HEK293T (cell line): ENCODE results near the gene RPL38.

Experiments
- CTCF ChIA-PET: fragments of 350-600 bp; formaldehyde crosslinking; extraction: SDS; loops from one replicate; lab custom pipeline; 2021; ENCODE audit warnings: antibody characterized with exemption, inconsistent platforms; lab: Yijun Ruan, JAX
- POLR2A ChIA-PET: fragments of 350-600 bp; formaldehyde crosslinking; extraction: SDS; loops from one replicate; lab custom pipeline; 2020; ENCODE audit warnings: antibody characterized with exemption, inconsistent platforms; lab: Yijun Ruan, JAX
- DNase-seq: peaks from one replicate; pipeline ENCODE4 v3.0.0; 2012; ENCODE audit warnings: mixed read lengths; ENCODE audit errors: extremely low spot score
- ARNT ChIP-seq: fragments of 450-650 bp; IDR thresholded peaks from 2 replicates; pipeline ENCODE4 v1.6.1; 2017; ENCODE audit warnings: mild to moderate bottlenecking
- BHLHE40 ChIP-seq: fragments of 450-650 bp; IDR thresholded peaks from 2 replicates; pipeline ENCODE4 v1.6.1; 2016; ENCODE audit warnings: mild to moderate bottlenecking, moderate library complexity, borderline replicate concordance
- CTBP1 ChIP-seq: fragments of 450-650 bp; IDR thresholded peaks from 2 replicates; pipeline ENCODE4 v1.6.1; 2016; ENCODE audit warnings: borderline replicate concordance
- ELF4 ChIP-seq: fragments of 450-650 bp; IDR thresholded peaks from 2 replicates; pipeline ENCODE4 v1.6.1; 2017; ENCODE audit warnings: antibody characterized with exemption
- FOXA1 ChIP-seq: fragments of 450-650 bp; IDR thresholded peaks from 2 replicates; pipeline ENCODE4 v1.6.1; 2016; ENCODE audit warnings: mild to moderate bottlenecking
- FOXK2 ChIP-seq: fragments of 450-650 bp; IDR thresholded peaks from 2 replicates; pipeline ENCODE4 v1.6.1; 2016; ENCODE audit warnings: mild to moderate bottlenecking
- FOXM1 ChIP-seq: fragments of 450-650 bp; IDR thresholded peaks from 2 replicates; pipeline ENCODE4 v1.6.1; 2017; ENCODE audit warnings: mild to moderate bottlenecking, borderline replicate concordance
- HDGF ChIP-seq: fragments of 450-650 bp; IDR thresholded peaks from 2 replicates; pipeline ENCODE4 v1.6.1; 2017; ENCODE audit warnings: antibody characterized with exemption, borderline replicate concordance
- L3MBTL2 ChIP-seq: fragments of 450-650 bp; conservative IDR thresholded peaks from 2 replicates; pipeline ENCODE4 v1.6.1; 2016; ENCODE audit warnings: mild to moderate bottlenecking
- LEF1 ChIP-seq: fragments of 450-650 bp; IDR thresholded peaks from 2 replicates; pipeline ENCODE4 v1.6.1; 2017; ENCODE audit warnings: mild to moderate bottlenecking, borderline replicate concordance
- NFRKB ChIP-seq: fragments of 450-650 bp; IDR thresholded peaks from 2 replicates; pipeline ENCODE4 v1.6.1; 2016; ENCODE audit warnings: mild to moderate bottlenecking, moderate library complexity
- PKNOX1 ChIP-seq: fragments of 450-650 bp; IDR thresholded peaks from 2 replicates; pipeline ENCODE4 v1.6.1; 2016
- SP1 ChIP-seq: fragments of 450-650 bp; IDR thresholded peaks from 2 replicates; pipeline ENCODE4 v1.6.1; 2017
- SUZ12 ChIP-seq: fragments of 450-650 bp; IDR thresholded peaks from 2 replicates; pipeline ENCODE4 v1.6.1; 2016; ENCODE audit warnings: mild to moderate bottlenecking
- TARDBP ChIP-seq: fragments of 450-650 bp; IDR thresholded peaks from 2 replicates; pipeline ENCODE4 v1.6.1; 2016
- ZNF384 ChIP-seq: fragments of 450-650 bp; IDR thresholded peaks from 2 replicates; pipeline ENCODE4 v1.6.1; 2016

Gene RPL38

GRCh38 chr17:74217037-74217730, 13.7 kb downstream of the RPL38 start:
- ChIA-PET POLR2A (interaction anchor here (0.8 kb wide), 1 partner anchor 14 kb away, joined by 3 read pairs; no protein-coding TSS in a partner anchor), CTCF (interaction anchor here (0.7 to 0.8 kb wide), 2 partner anchors 145 to 316 kb away, joined by 3 to 4 read pairs; no protein-coding TSS in a partner anchor)
- TF ChIP-seq ZNF384 (no peak), L3MBTL2 (no peak), SUZ12 (no peak), FOXM1 (no peak), ARNT (no peak), FOXK2 (no peak), CTBP1 (no peak), NFRKB (no peak), HDGF (no peak), TARDBP (no peak)
- no peak for DNase-seq

GRCh38 chr17:74217888-74218287, 14.4 kb downstream of the RPL38 start:
- TF ChIP-seq BHLHE40 (no peak), CTBP1 (no peak), NFRKB (no peak), L3MBTL2 (no peak), ELF4 (no peak), FOXK2 (no peak), TARDBP (no peak), ZNF384 (no peak), ARNT (no peak), PKNOX1 (no peak), SP1 (no peak), SUZ12 (no peak)
- ChIA-PET POLR2A (interaction anchor here (0.8 kb wide), 1 partner anchor 14 kb away, joined by 3 read pairs; no protein-coding TSS in a partner anchor), CTCF (no interaction called here)
- no peak for DNase-seq

GRCh38 chr17:74218436-74218835, 15.0 kb downstream of the RPL38 start:
- no peak for TF ChIP-seq FOXA1
- TF ChIP-seq NFRKB: no peak
- no peak for TF ChIP-seq HDGF
- TF ChIP-seq SUZ12: no peak
- no peak for TF ChIP-seq ARNT
- no peak for TF ChIP-seq ZNF384
- no peak for TF ChIP-seq PKNOX1
- TF ChIP-seq SP1: no peak
- TF ChIP-seq ELF4: no peak
- no peak for TF ChIP-seq FOXM1
- no peak for TF ChIP-seq TARDBP
- no peak for TF ChIP-seq L3MBTL2
- no peak for TF ChIP-seq CTBP1
- ChIA-PET POLR2A (no interaction called here), CTCF (no interaction called here)
- no peak for DNase-seq

GRCh38 chr17:74219576-74220133, 16.2 kb downstream of the RPL38 start:
- no peak for TF ChIP-seq LEF1
- TF ChIP-seq FOXK2: no peak
- TF ChIP-seq CTBP1: no peak
- no peak for TF ChIP-seq L3MBTL2
- no peak for TF ChIP-seq NFRKB
- TF ChIP-seq ELF4: no peak
- no peak for TF ChIP-seq ZNF384
- no peak for TF ChIP-seq BHLHE40
- no peak for TF ChIP-seq PKNOX1
- no peak for TF ChIP-seq SP1
- TF ChIP-seq FOXM1: no peak
- TF ChIP-seq ARNT: no peak
- no peak for TF ChIP-seq SUZ12
- no peak for TF ChIP-seq TARDBP
- DNase-seq: no peak
- ChIA-PET POLR2A (interaction anchor here (0.7 to 1.2 kb wide), 2 partner anchors 12 to 16 kb away, joined by 3 to 7 read pairs; partner anchors contain the start of gene RPL38), CTCF (no interaction called here)

GRCh38 chr17:74220219-74220618, 16.7 kb downstream of the RPL38 start:
- DNase-seq: no peak
- POLR2A ChIA-PET: interaction anchor here (0.7 to 1.2 kb wide), 2 partner anchors 12 to 17 kb away, joined by 3 to 7 read pairs; partner anchors contain the start of gene RPL38
- CTCF ChIA-PET: no interaction called here
- TF ChIP-seq L3MBTL2 (no peak), ARNT (no peak), BHLHE40 (no peak), CTBP1 (no peak), FOXK2 (no peak), ZNF384 (no peak), PKNOX1 (no peak), ELF4 (no peak)
